Type B pancreatic cell (in vitro differentiated cells): ENCODE results near the gene SLC6A3. TPM values are rescaled to one million over a fixed set of nuclear protein-coding genes. Genes with fewer than 3 reads are reported as not detected.
"Not testable (repeated sequence)": the region's sequence is repeated elsewhere in the genome, so short reads cannot be mapped to it uniquely, and the experiment has no call there.

Experiments used
- DNase-seq: peaks from one replicate; pipeline ENCODE4 v3.0.0; 2021; ENCODE audit warnings: mixed read lengths; ENCODE audit not compliant: unreplicated experiment; ENCODE audit errors: extremely low spot score
- H3K27ac Mint-ChIP-seq: 2 replicates; pipeline ENCODE4 v1.8.0; 2021; ENCODE audit warnings: mild to moderate bottlenecking, mixed read lengths
- H3K27me3 Mint-ChIP-seq: 2 replicates; pipeline ENCODE4 v1.8.0; 2021; ENCODE audit warnings: mixed read lengths
- H3K36me3 Mint-ChIP-seq: 2 replicates; pipeline ENCODE4 v1.8.0; 2021; ENCODE audit warnings: mixed read lengths
- H3K4me1 Mint-ChIP-seq: one replicate; pipeline ENCODE4 v1.8.0; 2021; ENCODE audit warnings: mixed read lengths; ENCODE audit not compliant: unreplicated experiment
- H3K4me3 Mint-ChIP-seq: 2 replicates; pipeline ENCODE4 v1.8.0; 2021; ENCODE audit warnings: mild to moderate bottlenecking, mixed read lengths
- H3K9me3 Mint-ChIP-seq: 2 replicates; pipeline ENCODE4 v1.8.0; 2021; ENCODE audit warnings: mixed read lengths
- total RNA-seq: library from RNA; stranded (reverse); gene quantifications from 2 replicates; pipeline ENCODE4 v1.2.1, GENCODE V29; 2021; ENCODE audit warnings: low replicate concordance
- TF ChIP-seq, protein P1 (sequence below): fragments of 200-600 bp; sonication (generic); conservative IDR thresholded peaks from 2 replicates; pipeline ENCODE4 v1.5.0; 2021; ENCODE audit warnings: antibody characterized with exemption, mild to moderate bottlenecking

SLC6A3 gene
- total RNA-seq, 1 donor from 2014 or later: 0.19 TPM

DNA sequence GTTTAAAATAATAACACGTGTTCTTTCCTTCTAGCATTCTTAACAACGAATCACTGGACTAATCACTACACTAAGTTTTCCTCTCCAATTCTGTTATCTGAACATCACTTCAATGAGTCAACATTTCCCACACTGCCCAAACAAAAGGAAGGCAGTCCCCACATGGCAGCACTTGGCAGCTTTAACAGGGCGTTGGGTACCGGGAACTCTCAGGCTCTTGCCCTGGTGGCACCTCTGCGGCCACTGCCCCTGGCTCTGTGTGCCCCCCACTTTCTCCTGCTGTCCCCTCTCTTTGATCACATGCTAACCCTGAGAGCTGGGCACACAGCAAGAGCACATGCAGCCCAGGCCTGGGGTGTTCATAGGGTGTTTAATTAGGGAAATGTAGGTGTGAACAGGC lies 15.7 kb downstream of the SLC6A3 start:
- H3K27ac Mint-ChIP-seq: no peak overlapping the region
- H3K27me3 Mint-ChIP-seq: peaks cover 22% of the 10 kb centered on the region
- peaks cover 3% of the 10 kb centered on the region for H3K36me3 Mint-ChIP-seq
- H3K9me3 Mint-ChIP-seq: peaks cover 16% of the 10 kb centered on the region
- H3K4me3 Mint-ChIP-seq: no peak overlapping the region
- no peak for DNase-seq
- H3K4me1 Mint-ChIP-seq: no peaks in the 10 kb centered on the region
- TF ChIP-seq, protein P1, sequence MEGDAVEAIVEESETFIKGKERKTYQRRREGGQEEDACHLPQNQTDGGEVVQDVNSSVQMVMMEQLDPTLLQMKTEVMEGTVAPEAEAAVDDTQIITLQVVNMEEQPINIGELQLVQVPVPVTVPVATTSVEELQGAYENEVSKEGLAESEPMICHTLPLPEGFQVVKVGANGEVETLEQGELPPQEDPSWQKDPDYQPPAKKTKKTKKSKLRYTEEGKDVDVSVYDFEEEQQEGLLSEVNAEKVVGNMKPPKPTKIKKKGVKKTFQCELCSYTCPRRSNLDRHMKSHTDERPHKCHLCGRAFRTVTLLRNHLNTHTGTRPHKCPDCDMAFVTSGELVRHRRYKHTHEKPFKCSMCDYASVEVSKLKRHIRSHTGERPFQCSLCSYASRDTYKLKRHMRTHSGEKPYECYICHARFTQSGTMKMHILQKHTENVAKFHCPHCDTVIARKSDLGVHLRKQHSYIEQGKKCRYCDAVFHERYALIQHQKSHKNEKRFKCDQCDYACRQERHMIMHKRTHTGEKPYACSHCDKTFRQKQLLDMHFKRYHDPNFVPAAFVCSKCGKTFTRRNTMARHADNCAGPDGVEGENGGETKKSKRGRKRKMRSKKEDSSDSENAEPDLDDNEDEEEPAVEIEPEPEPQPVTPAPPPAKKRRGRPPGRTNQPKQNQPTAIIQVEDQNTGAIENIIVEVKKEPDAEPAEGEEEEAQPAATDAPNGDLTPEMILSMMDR: no peak

DNA sequence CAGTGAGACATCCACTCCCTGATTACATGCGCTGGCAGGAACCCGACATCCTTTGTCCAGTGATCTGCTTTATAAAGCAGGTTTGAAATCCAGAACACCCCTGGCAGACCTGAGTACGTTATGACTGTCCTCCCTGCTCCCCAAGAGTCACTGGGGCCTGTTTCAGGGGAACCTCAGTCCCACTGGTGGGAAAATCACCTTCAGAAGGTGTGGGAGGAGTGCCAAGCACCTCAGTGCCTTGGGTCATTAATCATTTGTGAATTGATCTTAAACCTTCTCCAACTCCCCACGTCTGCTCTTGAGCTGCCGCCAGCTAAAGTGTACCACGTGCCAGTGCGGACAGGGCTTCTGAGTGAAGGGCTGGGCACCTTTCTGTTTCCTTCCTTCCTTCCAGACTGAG lies 16.2 kb downstream of the SLC6A3 start:
- no peak for DNase-seq
- Mint-ChIP-seq H3K27ac (no peak overlapping the region), H3K4me3 (no peak overlapping the region), H3K4me1 (no peaks in the 10 kb centered on the region), H3K27me3 (peaks cover 25% of the 10 kb centered on the region), H3K9me3 (peaks cover 16% of the 10 kb centered on the region), H3K36me3 (peaks cover 3% of the 10 kb centered on the region)
- TF ChIP-seq, protein P1: no peak

DNA sequence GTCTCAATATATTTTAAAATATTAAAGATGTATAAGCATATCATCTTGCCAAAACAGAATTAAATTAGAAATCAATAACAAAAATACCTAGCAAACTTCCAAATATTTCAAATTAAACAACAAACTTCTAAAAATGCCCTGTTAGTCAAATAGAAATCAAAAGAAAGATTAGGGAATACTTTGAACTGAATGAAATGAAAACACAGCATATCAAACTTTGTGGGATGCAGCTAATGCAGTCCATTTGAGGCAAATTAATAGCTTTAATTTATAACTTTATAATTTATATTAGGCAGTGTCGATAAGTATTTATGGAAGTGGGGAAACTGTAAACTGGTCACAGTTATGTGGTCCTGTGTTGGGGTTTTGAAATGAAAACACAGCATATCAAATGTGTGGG lies 17.1 kb downstream of the SLC6A3 start:
- Mint-ChIP-seq H3K4me1 (no peaks in the 10 kb centered on the region), H3K9me3 (peaks cover 9% of the 10 kb centered on the region)
- DNase-seq: no peak

DNA sequence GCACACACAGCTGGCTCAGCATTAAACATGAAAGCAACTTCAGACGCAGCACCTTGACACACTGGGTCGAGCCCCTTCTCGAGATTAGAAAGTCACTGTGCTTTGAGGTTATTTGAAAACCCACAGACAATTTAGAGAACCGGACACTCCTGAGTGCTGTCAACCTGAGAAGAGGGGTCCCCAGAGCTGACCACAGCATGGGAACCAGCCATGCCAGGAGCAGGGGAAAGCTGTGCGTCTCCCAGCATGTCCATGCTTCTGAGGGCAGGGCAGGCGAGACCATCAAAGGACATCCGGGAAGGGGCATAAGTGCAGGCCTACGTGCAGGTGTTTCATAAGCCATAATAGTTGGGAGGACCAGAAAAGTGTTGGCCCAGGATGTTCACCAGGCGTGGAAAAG lies 20.5 kb downstream of the SLC6A3 start:
- Mint-ChIP-seq H3K4me3 (no peak overlapping the region), H3K36me3 (peaks cover 3% of the 10 kb centered on the region), H3K9me3 (peaks cover 9% of the 10 kb centered on the region), H3K4me1 (no peaks in the 10 kb centered on the region), H3K27ac (no peak overlapping the region), H3K27me3 (peaks cover 17% of the 10 kb centered on the region)
- TF ChIP-seq, protein P1: no peak
- no peak for DNase-seq

More for the DNA sequence above, 17.1 kb downstream of the SLC6A3 start:
- no peak overlapping the region for H3K4me3 Mint-ChIP-seq
- peaks cover 17% of the 10 kb centered on the region for H3K27me3 Mint-ChIP-seq
- no peak overlapping the region for H3K27ac Mint-ChIP-seq
- TF ChIP-seq, protein P1: no peak
- H3K36me3 Mint-ChIP-seq: peaks cover 3% of the 10 kb centered on the region

DNA sequence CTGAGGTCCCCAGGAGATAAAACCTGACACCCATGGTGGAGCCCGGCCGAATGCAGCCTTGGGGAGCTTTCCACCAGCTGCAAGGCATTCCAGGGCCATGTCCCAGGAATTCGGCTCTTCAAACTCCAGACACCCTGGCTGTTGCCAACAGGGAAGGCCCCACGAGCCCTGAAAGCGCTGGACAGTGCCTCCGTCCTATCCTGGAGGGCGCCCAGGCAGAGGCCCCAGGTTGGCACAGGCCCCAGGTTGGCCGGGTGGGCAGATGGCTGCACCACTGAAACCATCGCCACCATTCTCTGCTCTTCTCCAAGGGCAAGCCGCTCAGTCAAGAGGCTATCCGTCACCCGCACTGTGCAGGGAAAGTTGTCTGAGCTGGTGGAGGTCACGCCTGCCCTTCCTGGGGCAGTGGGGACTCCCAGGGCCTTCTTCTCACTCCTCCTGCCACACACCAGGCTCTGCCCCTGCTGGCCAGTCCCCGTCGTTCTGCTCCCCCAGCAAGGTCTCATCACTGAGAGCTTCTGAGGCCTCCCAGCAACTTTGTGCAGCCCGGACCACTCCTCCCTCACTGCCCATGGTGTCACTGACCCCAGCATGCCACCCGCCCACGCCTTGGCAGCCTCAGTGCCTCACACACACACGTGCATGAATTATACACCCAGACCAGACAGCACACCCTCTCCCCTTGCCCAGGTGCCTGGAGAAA lies 21.2 kb downstream of the SLC6A3 start:
- Mint-ChIP-seq H3K4me1 (no peaks in the 10 kb centered on the region), H3K9me3 (peaks cover 9% of the 10 kb centered on the region), H3K36me3 (no peaks in the 10 kb centered on the region), H3K4me3 (no peak overlapping the region), H3K27ac (no peak overlapping the region), H3K27me3 (peaks cover 15% of the 10 kb centered on the region)
- TF ChIP-seq, protein P1: no peak
- no peak for DNase-seq

DNA sequence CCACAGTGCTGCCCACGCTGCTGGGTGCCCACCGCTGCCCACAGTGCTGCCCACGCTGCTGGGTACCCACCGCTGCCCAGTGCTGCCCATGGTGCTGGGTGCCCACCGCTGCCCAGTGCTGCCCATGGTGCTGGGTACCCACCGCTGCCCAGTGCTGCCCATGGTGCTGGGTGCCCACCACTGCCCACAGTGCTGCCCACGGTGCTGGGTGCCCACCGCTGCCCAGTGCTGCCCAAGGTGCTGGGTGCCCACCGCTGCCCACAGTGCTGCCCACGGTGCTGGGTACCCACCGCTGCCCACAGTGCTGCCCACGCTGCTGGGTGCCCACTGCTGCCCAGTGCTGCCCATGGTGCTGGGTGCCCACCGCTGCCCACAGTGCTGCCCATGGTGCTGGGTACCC lies 22.7 kb downstream of the SLC6A3 start:
- H3K27ac Mint-ChIP-seq, H3K36me3 Mint-ChIP-seq, DNase-seq, H3K9me3 Mint-ChIP-seq, H3K4me1 Mint-ChIP-seq, H3K4me3 Mint-ChIP-seq: not testable (repeated sequence)
- peaks cover 21% of the 10 kb centered on the region for H3K27me3 Mint-ChIP-seq
